Large intestine (tissue), 3 donors: Measurements from ENCODE around the gene NUDT9. TPM values are rescaled to one million over a fixed set of nuclear protein-coding genes. Genes with fewer than 3 reads are reported as not detected.

Source experiments
- DNase-seq, 2 donors: peaks; one replicate each; pipeline versions ENCODE4 v3.0.0 to v3.0.0-alpha.2; 2013
- H3K27ac ChIP-seq: one replicate; pipeline ENCODE4 v1.5.1; 2013; ENCODE audit warnings: low read length
- H3K27me3 ChIP-seq: 2 replicates; pipeline ENCODE4 v1.6.1; 2013; ENCODE audit warnings: low read length; ENCODE audit not compliant: control insufficient read depth, insufficient read depth
- H3K36me3 ChIP-seq: 2 replicates; pipeline ENCODE4 v1.6.1; 2013; ENCODE audit warnings: low read length; ENCODE audit not compliant: control insufficient read depth, insufficient read depth
- H3K4me1 ChIP-seq: one replicate; pipeline ENCODE4 v1.6.1; 2013; ENCODE audit warnings: low read length; ENCODE audit not compliant: control insufficient read depth, insufficient read depth
- H3K4me3 ChIP-seq: one replicate; pipeline ENCODE4 v1.5.1; 2013; ENCODE audit warnings: low read length
- H3K9me3 ChIP-seq: one replicate; pipeline ENCODE4 v1.6.1; 2013; ENCODE audit warnings: mild to moderate bottlenecking, low read depth, low read length, moderate library complexity; ENCODE audit not compliant: control insufficient read depth
- WGBS: methylation state at CpG from one replicate; pipeline ENCODE4 v1.1.5; 2013; ENCODE audit warnings: low lambda C conversion rate; ENCODE audit not compliant: insufficient coverage; 5-methylcytosine and 5-hydroxymethylcytosine counted together
- polyA plus RNA-seq: library from polyadenylated mRNA; unstranded; fragments of 120-200 nt; gene quantifications from one replicate; pipeline ENCODE4 v1.2.1, GENCODE V29; 2013

NUDT9 gene
- polyA plus RNA-seq, 1 donor, result 71.8 TPM

GRCh38 chr4:87500092-87500462 lies 77.7 kb downstream of the NUDT9 start:
- no peaks in the 10 kb centered on the region for H3K9me3 ChIP-seq
- no peak for DNase-seq
- no peaks in the 10 kb centered on the region for H3K27me3 ChIP-seq
- H3K36me3 ChIP-seq, result no peaks in the 10 kb centered on the region
- no peak overlapping the region for H3K4me3 ChIP-seq
- no CpG with 5 or more reads among the region's 4 CpGs for WGBS
- H3K27ac ChIP-seq, result no peak overlapping the region
- no peaks in the 10 kb centered on the region for H3K4me1 ChIP-seq

- peak in 1 of 2 donors; percentile 15 for DNase-seq
- no peak overlapping the region for H3K27ac ChIP-seq
- no peaks in the 10 kb centered on the region for H3K4me1 ChIP-seq
These were observed 80.3 kb downstream of the NUDT9 start for GRCh38 chr4:87502580-87503238.

GRCh38 chr4:87505862-87506261 lies 83.5 kb downstream of the NUDT9 start:
- no CpG with 5 or more reads among the region's 3 CpGs for WGBS
- H3K9me3 ChIP-seq, result no peaks in the 10 kb centered on the region
- H3K27me3 ChIP-seq, result no peaks in the 10 kb centered on the region
- no peak for DNase-seq
- H3K4me3 ChIP-seq, result no peak overlapping the region
- no peaks in the 10 kb centered on the region for H3K4me1 ChIP-seq
- no peak overlapping the region for H3K27ac ChIP-seq
- H3K36me3 ChIP-seq, result peaks cover 4% of the 10 kb centered on the region

More at GRCh38 chr4:87502580-87503238, 80.3 kb downstream of the NUDT9 start:
- no peaks in the 10 kb centered on the region for H3K9me3 ChIP-seq
- no peak overlapping the region for H3K4me3 ChIP-seq
- H3K27me3 ChIP-seq, result no peaks in the 10 kb centered on the region
- peaks cover 3% of the 10 kb centered on the region for H3K36me3 ChIP-seq

- DNase-seq, result no peak
- Histone ChIP-seq H3K27ac (no peak overlapping the region), H3K36me3 (peaks cover 4% of the 10 kb centered on the region), H3K4me1 (no peaks in the 10 kb centered on the region), H3K27me3 (no peaks in the 10 kb centered on the region), H3K4me3 (no peak overlapping the region), H3K9me3 (no peaks in the 10 kb centered on the region)
- 86% methylated on average over 2 of the region's 4 CpGs for WGBS
These were observed 84.8 kb downstream of the NUDT9 start for GRCh38 chr4:87506974-87507701.

Other genes with a start within 250 kb of the NUDT9 start
- gene KLHL8, start 202.0 kb upstream of the NUDT9 start, polyA plus RNA-seq, result 15.9 TPM
- 0.49 TPM for gene HSD17B13, start 99.7 kb upstream of the NUDT9 start, polyA plus RNA-seq
- 235 TPM for gene HSD17B11, start 31.4 kb upstream of the NUDT9 start, polyA plus RNA-seq
- gene SPARCL1, start 106.8 kb downstream of the NUDT9 start, polyA plus RNA-seq, result 154 TPM
- gene DSPP, start 186.0 kb downstream of the NUDT9 start, polyA plus RNA-seq, result 0.01 TPM
- not detected for gene DMP1, start 227.7 kb downstream of the NUDT9 start, polyA plus RNA-seq